Liver (tissue), 9 donors: ENCODE results near the gene RASGRP1. TPM values are rescaled to one million over a fixed set of nuclear protein-coding genes. Genes with fewer than 3 reads are reported as not detected.

Experiments
- DNase-seq: peaks from one replicate; pipeline ENCODE4 v3.0.0-alpha.2; 2017; ENCODE audit warnings: low spot score
- H3K27ac ChIP-seq, 2 donors: one replicate each; pipeline ENCODE4 v1.7.0; 2013; ENCODE audit warnings: inconsistent platforms in 2 of 2, low read length in 2 of 2, control low read depth in 1 of 2, low read depth in 1 of 2, mild to moderate bottlenecking in 1 of 2
- H3K27me3 ChIP-seq, 4 donors: one replicate each; pipeline versions ENCODE4 v1.6.1 to v1.7.0; 2013; ENCODE audit warnings: low read length in 3 of 4, inconsistent platforms in 1 of 4, mild to moderate bottlenecking in 1 of 4, moderate library complexity in 1 of 4; ENCODE audit not compliant: control insufficient read depth in 4 of 4, insufficient read depth in 4 of 4
- H3K36me3 ChIP-seq, 4 donors: one replicate each; pipeline versions ENCODE4 v1.6.1 to v1.7.0; 2013; ENCODE audit warnings: low read length in 3 of 4, mild to moderate bottlenecking in 3 of 4, low read depth in 1 of 4, moderate library complexity in 1 of 4; ENCODE audit not compliant: control insufficient read depth in 4 of 4, insufficient read depth in 3 of 4
- H3K4me1 ChIP-seq, 4 donors: one replicate each; pipeline versions ENCODE4 v1.6.1 to v1.7.0; 2013; ENCODE audit warnings: low read length in 3 of 4, mild to moderate bottlenecking in 3 of 4, moderate library complexity in 1 of 4; ENCODE audit not compliant: control insufficient read depth in 4 of 4, insufficient read depth in 4 of 4
- H3K4me3 ChIP-seq, 3 donors: one replicate each; pipeline versions ENCODE4 v1.6.1 to v1.7.0; 2013; ENCODE audit warnings: low read length in 3 of 3, control low read depth in 1 of 3, low read depth in 1 of 3, mild to moderate bottlenecking in 1 of 3
- H3K9ac ChIP-seq, 2 donors: one replicate each; pipeline ENCODE4 v1.7.0; 2013; ENCODE audit warnings: low read length in 2 of 2, mild to moderate bottlenecking in 2 of 2, moderate library complexity in 2 of 2, control low read depth in 1 of 2, low read depth in 1 of 2
- H3K9me3 ChIP-seq, 4 donors: one replicate each; pipeline versions ENCODE4 v1.6.1 to v1.7.0; 2013; ENCODE audit warnings: low read length in 3 of 4; ENCODE audit not compliant: control insufficient read depth in 4 of 4
- EGR1 ChIP-seq, 2 donors: IDR thresholded peaks; 2 replicates each; pipeline ENCODE4 v1.6.1; 2016 to 2018; ENCODE audit warnings: antibody characterized with exemption in 2 of 2, low read depth in 2 of 2
- FOXA1 ChIP-seq: IDR thresholded peaks from 2 replicates; pipeline ENCODE4 v1.6.1; 2016; ENCODE audit warnings: antibody characterized with exemption
- FOXA2 ChIP-seq: IDR thresholded peaks from 2 replicates; pipeline ENCODE4 v1.6.1; 2016; ENCODE audit warnings: antibody characterized with exemption
- GABPA ChIP-seq, 2 donors: IDR thresholded peaks in 1 of 2; conservative IDR thresholded peaks in 1 of 2; 2 replicates each; pipeline ENCODE4 v1.6.1; 2016; ENCODE audit warnings: antibody characterized with exemption in 2 of 2, mild to moderate bottlenecking in 1 of 2, moderate library complexity in 1 of 2
- HNF4A ChIP-seq, 2 donors: conservative IDR thresholded peaks; 2 replicates each; pipeline ENCODE4 v1.6.1; 2016; ENCODE audit warnings: antibody characterized with exemption in 2 of 2, mild to moderate bottlenecking in 2 of 2
- HNF4G ChIP-seq: IDR thresholded peaks from 2 replicates; pipeline ENCODE4 v1.6.1; 2016; ENCODE audit warnings: antibody characterized with exemption
- JUND ChIP-seq, 2 donors: IDR thresholded peaks; 2 replicates each; pipeline ENCODE4 v1.6.1; 2016; ENCODE audit warnings: antibody characterized with exemption in 2 of 2
- MAX ChIP-seq: IDR thresholded peaks from 2 replicates; pipeline ENCODE4 v1.6.1; 2016; ENCODE audit warnings: antibody characterized with exemption
- RXRA ChIP-seq, 2 donors: IDR thresholded peaks; 2 replicates each; pipeline ENCODE4 v1.6.1; 2017 to 2018; ENCODE audit warnings: antibody characterized with exemption in 2 of 2, mild to moderate bottlenecking in 1 of 2
- SP1 ChIP-seq: IDR thresholded peaks from 2 replicates; pipeline ENCODE4 v1.6.1; 2018; ENCODE audit warnings: antibody characterized with exemption, mild to moderate bottlenecking
- TAF1 ChIP-seq: conservative IDR thresholded peaks from 2 replicates; pipeline ENCODE4 v1.6.1; 2016; ENCODE audit warnings: antibody characterized with exemption, mild to moderate bottlenecking
- YY1 ChIP-seq: IDR thresholded peaks from 2 replicates; pipeline ENCODE4 v1.6.1; 2016; ENCODE audit warnings: antibody characterized with exemption, mild to moderate bottlenecking
- ZBTB33 ChIP-seq: IDR thresholded peaks from 2 replicates; pipeline ENCODE4 v1.6.1; 2016; ENCODE audit warnings: antibody characterized with exemption
- WGBS: extraction: QIAGEN DNeasy Blood & Tissue Kit; methylation state at CpG from one replicate; pipeline ENCODE4 v1.1.7; 2013; 5-methylcytosine and 5-hydroxymethylcytosine counted together
- polyA plus RNA-seq, 2 donors: library from polyadenylated mRNA; stranded (reverse) in 1 of 2; unstranded in 1 of 2; fragments of 200-250 nt in 1 of 2; fragments of >200 nt in 1 of 2; fragmentation: Nextera tagmentation in 1 of 2; extraction: Ambion mirVana in 1 of 2; gene quantifications; one replicate each; pipeline versions ENCODE4 v1.2.1 to v1.2.3, GENCODE V29; 2013 to 2015
- total RNA-seq, 2 donors: library from RNA; depleted of rRNA; stranded (reverse); fragments of >200 nt; gene quantifications; one replicate each; pipeline ENCODE4 v1.2.3, GENCODE V29; 2014
- TF ChIP-seq, protein P1 (sequence below): IDR thresholded peaks from 2 replicates; pipeline ENCODE4 v1.6.1; 2016; ENCODE audit warnings: antibody characterized with exemption, mild to moderate bottlenecking
- TF ChIP-seq, protein P2 (sequence below): fragments of 150-350 bp; IDR thresholded peaks from 2 replicates; pipeline ENCODE4 v1.5.1; 2017; ENCODE audit warnings: improper control_type of control experiment, low read depth, low read length; ENCODE audit not compliant: missing input control
- donor health status: healthy.
- donor health status: healthy.
- donor health status: healthy.
- donor health status: healthy.
- donor health status: healthy.

Gene RASGRP1
- total and polyA plus RNA-seq, 4 donors, result 0.17 to 0.75 (median 0.47) TPM

DNA sequence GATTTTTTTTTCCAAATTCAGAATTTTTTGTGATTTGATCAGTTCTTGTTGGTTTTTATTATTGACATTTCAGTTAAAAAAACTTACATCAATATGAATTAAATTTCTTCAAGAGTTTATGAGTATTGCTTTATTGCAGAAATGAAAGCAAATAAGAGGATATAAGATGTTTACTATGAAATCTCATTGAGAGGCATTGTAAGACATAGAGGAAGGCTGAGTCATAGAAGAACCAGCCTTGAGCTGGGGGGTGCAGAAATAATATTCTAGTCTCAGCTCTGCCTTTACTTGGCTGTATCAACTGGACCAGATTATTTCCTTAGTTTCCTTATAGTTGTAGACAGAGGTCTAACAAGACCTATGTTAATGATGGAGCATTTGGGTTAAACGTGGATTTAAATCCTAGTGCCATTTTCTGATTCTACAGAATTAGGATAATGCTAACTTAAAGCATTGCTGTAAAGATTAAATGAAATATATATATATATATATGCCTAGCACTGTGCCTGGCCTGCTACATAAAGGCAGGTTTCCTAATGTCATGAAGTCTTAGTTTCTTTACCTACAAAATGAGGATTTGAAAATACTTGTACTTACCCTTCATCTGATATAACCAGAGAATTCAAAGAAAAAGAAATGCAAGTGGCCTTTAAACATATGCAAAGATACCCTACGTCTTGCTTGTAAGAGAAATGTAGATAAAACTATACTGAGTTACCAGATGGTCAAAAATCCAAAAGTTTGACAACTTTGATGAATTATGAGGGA, 103.4 kb downstream of the RASGRP1 start:
- H3K9ac ChIP-seq, result no peak overlapping the region
- no peak overlapping the region for H3K27ac ChIP-seq
- peaks cover 0 to 4% (median 3%) of the 10 kb centered on the region in 4 donors for H3K4me1 ChIP-seq
- H3K4me3 ChIP-seq, result no peak overlapping the region
- H3K9me3 ChIP-seq, result no peaks in the 10 kb centered on the region
- 92% methylated on average over 2 of the region's 2 CpGs for WGBS
- TF ChIP-seq, protein P1, sequence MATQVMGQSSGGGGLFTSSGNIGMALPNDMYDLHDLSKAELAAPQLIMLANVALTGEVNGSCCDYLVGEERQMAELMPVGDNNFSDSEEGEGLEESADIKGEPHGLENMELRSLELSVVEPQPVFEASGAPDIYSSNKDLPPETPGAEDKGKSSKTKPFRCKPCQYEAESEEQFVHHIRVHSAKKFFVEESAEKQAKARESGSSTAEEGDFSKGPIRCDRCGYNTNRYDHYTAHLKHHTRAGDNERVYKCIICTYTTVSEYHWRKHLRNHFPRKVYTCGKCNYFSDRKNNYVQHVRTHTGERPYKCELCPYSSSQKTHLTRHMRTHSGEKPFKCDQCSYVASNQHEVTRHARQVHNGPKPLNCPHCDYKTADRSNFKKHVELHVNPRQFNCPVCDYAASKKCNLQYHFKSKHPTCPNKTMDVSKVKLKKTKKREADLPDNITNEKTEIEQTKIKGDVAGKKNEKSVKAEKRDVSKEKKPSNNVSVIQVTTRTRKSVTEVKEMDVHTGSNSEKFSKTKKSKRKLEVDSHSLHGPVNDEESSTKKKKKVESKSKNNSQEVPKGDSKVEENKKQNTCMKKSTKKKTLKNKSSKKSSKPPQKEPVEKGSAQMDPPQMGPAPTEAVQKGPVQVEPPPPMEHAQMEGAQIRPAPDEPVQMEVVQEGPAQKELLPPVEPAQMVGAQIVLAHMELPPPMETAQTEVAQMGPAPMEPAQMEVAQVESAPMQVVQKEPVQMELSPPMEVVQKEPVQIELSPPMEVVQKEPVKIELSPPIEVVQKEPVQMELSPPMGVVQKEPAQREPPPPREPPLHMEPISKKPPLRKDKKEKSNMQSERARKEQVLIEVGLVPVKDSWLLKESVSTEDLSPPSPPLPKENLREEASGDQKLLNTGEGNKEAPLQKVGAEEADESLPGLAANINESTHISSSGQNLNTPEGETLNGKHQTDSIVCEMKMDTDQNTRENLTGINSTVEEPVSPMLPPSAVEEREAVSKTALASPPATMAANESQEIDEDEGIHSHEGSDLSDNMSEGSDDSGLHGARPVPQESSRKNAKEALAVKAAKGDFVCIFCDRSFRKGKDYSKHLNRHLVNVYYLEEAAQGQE, result no peak
- TF ChIP-seq, protein P2, sequence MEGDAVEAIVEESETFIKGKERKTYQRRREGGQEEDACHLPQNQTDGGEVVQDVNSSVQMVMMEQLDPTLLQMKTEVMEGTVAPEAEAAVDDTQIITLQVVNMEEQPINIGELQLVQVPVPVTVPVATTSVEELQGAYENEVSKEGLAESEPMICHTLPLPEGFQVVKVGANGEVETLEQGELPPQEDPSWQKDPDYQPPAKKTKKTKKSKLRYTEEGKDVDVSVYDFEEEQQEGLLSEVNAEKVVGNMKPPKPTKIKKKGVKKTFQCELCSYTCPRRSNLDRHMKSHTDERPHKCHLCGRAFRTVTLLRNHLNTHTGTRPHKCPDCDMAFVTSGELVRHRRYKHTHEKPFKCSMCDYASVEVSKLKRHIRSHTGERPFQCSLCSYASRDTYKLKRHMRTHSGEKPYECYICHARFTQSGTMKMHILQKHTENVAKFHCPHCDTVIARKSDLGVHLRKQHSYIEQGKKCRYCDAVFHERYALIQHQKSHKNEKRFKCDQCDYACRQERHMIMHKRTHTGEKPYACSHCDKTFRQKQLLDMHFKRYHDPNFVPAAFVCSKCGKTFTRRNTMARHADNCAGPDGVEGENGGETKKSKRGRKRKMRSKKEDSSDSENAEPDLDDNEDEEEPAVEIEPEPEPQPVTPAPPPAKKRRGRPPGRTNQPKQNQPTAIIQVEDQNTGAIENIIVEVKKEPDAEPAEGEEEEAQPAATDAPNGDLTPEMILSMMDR, result no peak
- TF ChIP-seq JUND (IDR thresholded peaks at IDR 0.05) (no peak), GABPA (IDR thresholded peaks at IDR 0.05 in 1 of 2, conservative IDR thresholded peaks at IDR 0.05 in 1 of 2) (no peak), YY1 (no peak), RXRA (IDR thresholded peaks at IDR 0.05) (no peak), TAF1 (no peak)
- H3K36me3 ChIP-seq, result no peaks in the 10 kb centered on the region
- no peak for DNase-seq
- no peaks in the 10 kb centered on the region for H3K27me3 ChIP-seq

DNA sequence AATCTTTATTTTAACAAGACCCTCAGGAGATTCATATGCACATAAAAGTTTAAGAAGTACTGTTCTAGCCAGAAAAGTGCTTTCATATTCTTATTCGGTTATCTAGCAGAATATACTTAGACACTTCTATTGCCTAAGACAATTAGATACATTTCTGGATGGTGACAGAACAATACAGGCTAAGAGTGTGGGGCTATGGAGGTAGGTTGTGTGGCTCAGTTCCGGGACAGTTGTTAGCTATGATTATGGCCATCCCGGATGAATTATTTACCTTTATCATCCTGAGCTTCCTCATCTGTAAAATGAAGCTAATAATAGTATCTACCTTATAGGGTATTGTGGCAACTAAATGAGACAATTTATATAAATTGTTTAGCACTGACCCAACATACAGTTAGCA, 104.1 kb downstream of the RASGRP1 start:
- H3K9ac ChIP-seq, result no peak overlapping the region
- 89% methylated on average over 3 of the region's 3 CpGs for WGBS
- H3K4me3 ChIP-seq, result no peak overlapping the region
- H3K36me3 ChIP-seq, result no peaks in the 10 kb centered on the region
- no peak overlapping the region for H3K27ac ChIP-seq
- H3K27me3 ChIP-seq, result no peaks in the 10 kb centered on the region
- TF ChIP-seq HNF4A (conservative IDR thresholded peaks at IDR 0.05) (no peak), SP1 (no peak), EGR1 (IDR thresholded peaks at IDR 0.05; ENCODE audit: low read depth in 2 of 2) (no peak), MAX (no peak), ZBTB33 (no peak), TAF1 (no peak), FOXA2 (no peak), HNF4G (no peak), YY1 (no peak), FOXA1 (no peak)
- DNase-seq, result no peak
- no peaks in the 10 kb centered on the region for H3K9me3 ChIP-seq
- peaks cover 1 to 4% (median 3%) of the 10 kb centered on the region in 4 donors for H3K4me1 ChIP-seq
